ENCODE measurements around the gene TCF12. TPM values are rescaled to one million over a fixed set of nuclear protein-coding genes. Genes with fewer than 3 reads are reported as not detected.
A peak's percentile ranks its signal among the peaks of the same experiment; 100 is the strongest.

TCF12 gene
- total RNA-seq (10 to 100 TPM; 31.8 to 77.3 (median 46.8) TPM), polyA plus RNA-seq (10 to 100 TPM in 1 of 2 donors, 1 to 10 TPM in 1; 6.5 to 21.1 TPM)
- long read RNA-seq, donor 1, full-length matches to known transcripts, result 16 of 33 reads
- long read RNA-seq, donor 1, partial matches to known transcripts, result 10 of 33 reads
- long read RNA-seq, donor 1, other reads (novel, unspliced or antisense), result 7 of 33 reads
- long read RNA-seq, donor 2, full-length matches to known transcripts, result 19 of 114 reads
- long read RNA-seq, donor 2, partial matches to known transcripts, result 78 of 114 reads
- long read RNA-seq, donor 2, other reads (novel, unspliced or antisense), result 17 of 114 reads
- long read RNA-seq, donor 3, full-length matches to known transcripts, result 24 of 47 reads
- long read RNA-seq, donor 3, partial matches to known transcripts, result 10 of 47 reads
- long read RNA-seq, donor 3, other reads (novel, unspliced or antisense), result 13 of 47 reads

DNA sequence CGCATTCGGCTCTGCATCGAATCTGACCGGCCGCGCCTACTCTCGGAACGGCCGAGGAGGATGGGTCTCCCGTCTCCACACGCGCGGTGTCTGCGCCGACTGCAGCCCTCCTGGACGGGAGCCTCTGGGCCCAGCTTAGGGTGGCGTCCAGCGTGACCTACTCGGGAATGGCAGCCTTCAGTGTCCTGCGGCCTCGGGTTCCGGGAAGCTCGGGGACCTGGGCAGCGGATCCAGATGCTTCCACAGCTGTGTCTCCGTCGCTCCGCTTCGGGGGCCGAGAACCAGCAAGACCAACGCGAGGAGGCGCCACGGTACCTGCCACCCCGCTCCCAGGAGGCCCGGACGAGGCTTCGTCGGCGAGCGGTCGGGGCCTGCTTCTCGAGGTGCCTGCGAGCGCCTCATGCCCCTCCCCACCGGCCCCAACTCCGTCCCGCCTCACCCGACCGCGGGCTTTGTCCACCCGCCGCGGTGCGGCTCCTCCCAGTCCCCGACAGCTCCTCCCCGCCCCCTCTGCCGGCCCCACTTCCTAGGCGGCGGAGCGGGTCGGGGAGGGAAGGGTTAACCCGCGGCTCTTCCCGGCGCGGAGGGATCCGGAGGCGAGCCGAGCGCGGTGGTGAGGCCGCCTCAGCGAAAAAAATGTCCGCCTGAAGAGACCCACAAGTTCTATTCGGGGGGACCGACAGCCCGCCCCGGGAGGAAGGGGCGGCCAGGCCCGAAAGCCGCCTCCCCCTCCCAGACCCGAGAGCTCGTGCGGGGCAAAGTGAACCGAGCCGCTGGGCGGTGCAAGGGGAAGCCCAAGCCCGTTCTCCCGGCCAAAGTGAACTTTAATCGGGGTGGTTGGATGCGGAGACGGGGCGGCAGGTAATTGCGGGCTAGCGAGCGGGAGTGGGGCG lies at the start of gene TCF12:
Gene TCF12, plus strand, starts transcription at position 599 of the 893 bp plus-strand sequence. CDS start 1,270 bp downstream, outside the sequence.
- Histone ChIP-seq H3K9me3 (no peaks in the 10 kb centered on the region), H3K27me3 (no peaks in the 10 kb centered on the region), H3K27ac (peak within 1 kb of the TSS; percentile 78 to 98 (median 96)), H3K4me1 (peaks cover 2 to 61% (median 50%) of the 10 kb centered on the region in 12 donors), H3K4me3 (peak within 1 kb of the TSS; percentile 67 to 97 (median 91)), H3K36me3 (peaks cover 0 to 25% (median 6%) of the 10 kb centered on the region in 9 donors)
- TF ChIP-seq, protein P1, sequence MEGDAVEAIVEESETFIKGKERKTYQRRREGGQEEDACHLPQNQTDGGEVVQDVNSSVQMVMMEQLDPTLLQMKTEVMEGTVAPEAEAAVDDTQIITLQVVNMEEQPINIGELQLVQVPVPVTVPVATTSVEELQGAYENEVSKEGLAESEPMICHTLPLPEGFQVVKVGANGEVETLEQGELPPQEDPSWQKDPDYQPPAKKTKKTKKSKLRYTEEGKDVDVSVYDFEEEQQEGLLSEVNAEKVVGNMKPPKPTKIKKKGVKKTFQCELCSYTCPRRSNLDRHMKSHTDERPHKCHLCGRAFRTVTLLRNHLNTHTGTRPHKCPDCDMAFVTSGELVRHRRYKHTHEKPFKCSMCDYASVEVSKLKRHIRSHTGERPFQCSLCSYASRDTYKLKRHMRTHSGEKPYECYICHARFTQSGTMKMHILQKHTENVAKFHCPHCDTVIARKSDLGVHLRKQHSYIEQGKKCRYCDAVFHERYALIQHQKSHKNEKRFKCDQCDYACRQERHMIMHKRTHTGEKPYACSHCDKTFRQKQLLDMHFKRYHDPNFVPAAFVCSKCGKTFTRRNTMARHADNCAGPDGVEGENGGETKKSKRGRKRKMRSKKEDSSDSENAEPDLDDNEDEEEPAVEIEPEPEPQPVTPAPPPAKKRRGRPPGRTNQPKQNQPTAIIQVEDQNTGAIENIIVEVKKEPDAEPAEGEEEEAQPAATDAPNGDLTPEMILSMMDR (IDR thresholded peaks at IDR 0.05), result peak in 11 of 12 donors; percentile 15 to 64 (median 41)
- peak in 1 of 2 donors; percentile 85 for TF ChIP-seq POLR2A (IDR thresholded peaks at IDR 0.05)
- intact Hi-C loops (cut with DNase I), result loop anchor here (1.0 to 10.0 kb wide), 13 partner anchors 31 to 387 kb away; partner anchors contain the start of gene ZNF280D (in 2 of the 10)
- WGBS, 4 donors, result 0 to 1% (median 0%) methylated on average over 17 to 97 of the region's 97 CpGs
- DNase-seq (peak; percentile 96 to 97 (median 97)), ATAC-seq (peak; percentile 94 to 98 (median 97))

DNA sequence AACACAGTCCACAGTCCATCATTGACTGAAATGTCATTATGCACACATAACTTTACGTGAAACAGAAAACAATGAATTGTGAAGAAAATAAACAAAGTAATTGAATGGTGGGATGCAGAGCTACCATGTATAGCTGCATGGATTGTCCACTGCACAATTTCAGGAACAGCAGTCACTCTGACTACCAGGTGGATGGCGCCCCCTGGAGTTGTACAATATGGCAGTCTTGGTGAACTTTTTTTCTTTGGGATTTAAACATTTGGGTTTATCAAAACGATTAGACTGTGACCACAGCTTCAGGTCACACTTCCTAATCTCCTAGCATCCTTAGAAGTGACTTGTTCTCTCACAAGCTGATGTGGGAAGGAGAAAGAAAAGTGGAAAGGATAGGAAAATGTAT lies 48.9 kb upstream of the TCF12 start:
- 63 to 71% (median 68%) methylated on average over 3 of the region's 3 CpGs for WGBS, 4 donors
- ATAC-seq (no peak), DNase-seq (peak in 3 of 5 donors; percentile 31 to 41 (median 34))
- Histone ChIP-seq H3K27me3 (no peaks in the 10 kb centered on the region), H3K4me1 (peaks cover 0 to 11% (median 0%) of the 10 kb centered on the region in 12 donors), H3K9me3 (no peaks in the 10 kb centered on the region), H3K27ac (no peak overlapping the region), H3K4me3 (no peak overlapping the region), H3K36me3 (no peaks in the 10 kb centered on the region)
- TF ChIP-seq POLR2A (IDR thresholded peaks at IDR 0.05), result no peak
- TF ChIP-seq, protein P1 (IDR thresholded peaks at IDR 0.05), result peak; percentile 33 to 69 (median 61)
- intact Hi-C loops (cut with DNase I), result loop anchor here in 7 of 10 donors (1.0 to 10.0 kb wide), 6 partner anchors 47 to 377 kb away; no protein-coding TSS in a partner anchor

DNA sequence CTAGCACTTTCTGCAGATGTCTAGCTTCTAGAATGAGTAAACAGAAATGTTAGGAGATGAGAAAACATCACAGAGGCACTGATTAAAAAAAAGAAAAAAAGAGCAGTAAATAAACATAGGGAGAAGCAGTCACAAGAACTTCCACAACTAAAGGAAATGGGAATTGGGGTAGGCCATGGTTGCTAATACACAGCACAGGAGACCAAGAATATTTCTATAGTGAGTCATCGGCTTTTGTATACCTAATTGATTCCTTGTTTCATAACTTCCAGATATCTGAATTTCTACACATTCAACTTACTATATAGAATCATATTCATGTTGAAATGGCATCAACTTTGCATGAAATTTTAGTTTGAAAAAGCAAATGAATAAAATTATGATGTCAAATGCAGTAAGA lies 47.3 kb upstream of the TCF12 start:
- Histone ChIP-seq H3K27me3 (no peaks in the 10 kb centered on the region), H3K36me3 (no peaks in the 10 kb centered on the region), H3K4me1 (peaks cover 0 to 11% (median 0%) of the 10 kb centered on the region in 12 donors), H3K9me3 (no peaks in the 10 kb centered on the region), H3K27ac (no peak overlapping the region), H3K4me3 (no peak overlapping the region)
- TF ChIP-seq, protein P1 (IDR thresholded peaks at IDR 0.05), result no peak
- no peak for TF ChIP-seq POLR2A (IDR thresholded peaks at IDR 0.05)
- 83 to 87% (median 86%) methylated on average over 1 of the region's 1 CpG for WGBS, 4 donors
- intact Hi-C loops (cut with DNase I), result loop anchor here in 1 of 10 donors (2.0 kb wide), 1 partner anchor 376 kb away; no protein-coding TSS in a partner anchor
- DNase-seq (no peak), ATAC-seq (no peak)
